Measurements from ENCODE around the gene ARHGEF16.

Gene ARHGEF16

DNA sequence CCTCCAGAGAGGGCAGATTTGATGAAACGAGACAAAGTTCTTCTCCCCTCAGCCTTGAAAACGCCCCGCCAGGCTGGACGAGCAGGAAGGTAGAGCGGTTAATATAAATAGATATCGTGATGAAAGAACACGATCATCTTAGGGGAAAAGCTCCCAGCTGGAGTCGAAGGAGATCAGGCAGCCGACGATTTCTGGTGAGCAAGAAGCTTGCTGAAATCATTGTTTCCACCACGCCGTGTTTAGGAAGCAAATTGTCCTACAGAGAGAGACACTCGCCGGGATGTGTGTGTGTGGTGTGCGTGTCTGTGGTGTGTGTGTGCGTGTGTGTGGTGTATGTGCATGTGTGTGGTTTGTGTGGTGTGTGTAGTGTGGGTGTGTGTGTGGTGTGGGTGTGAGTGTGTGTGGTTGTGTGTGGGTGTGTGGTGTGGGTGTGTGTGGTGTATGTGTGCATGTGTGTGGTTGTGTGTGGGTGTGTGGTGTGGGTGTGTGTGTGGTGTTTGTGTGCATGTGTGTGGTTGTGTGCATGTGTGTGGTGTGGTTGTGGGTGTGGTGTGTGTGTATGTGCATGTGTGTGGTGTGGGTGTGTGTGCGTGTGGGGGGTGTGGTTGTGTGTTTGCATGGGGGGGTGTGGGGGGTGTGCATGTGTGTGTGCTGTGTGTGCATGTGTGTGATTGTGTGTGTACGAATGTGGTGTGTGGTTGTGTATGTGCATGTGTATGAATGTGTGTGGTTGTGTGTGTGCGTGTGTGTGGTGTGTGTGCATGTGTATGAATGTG, 44.9 kb upstream of the ARHGEF16 start:
- ChIA-PET POLR2A (ENCODE audit: low non-redundant PET) (no interaction called here), CTCF (interaction anchor here (1.1 to 1.5 kb wide), 4 partner anchors 15 to 588 kb away, joined by 3 to 8 read pairs (median 6); no protein-coding TSS in a partner anchor)
- no peak for DNase-seq (ENCODE audit: low spot score)
- no peak overlapping the region for H3K27ac ChIP-seq
- TF ChIP-seq, protein P1, sequence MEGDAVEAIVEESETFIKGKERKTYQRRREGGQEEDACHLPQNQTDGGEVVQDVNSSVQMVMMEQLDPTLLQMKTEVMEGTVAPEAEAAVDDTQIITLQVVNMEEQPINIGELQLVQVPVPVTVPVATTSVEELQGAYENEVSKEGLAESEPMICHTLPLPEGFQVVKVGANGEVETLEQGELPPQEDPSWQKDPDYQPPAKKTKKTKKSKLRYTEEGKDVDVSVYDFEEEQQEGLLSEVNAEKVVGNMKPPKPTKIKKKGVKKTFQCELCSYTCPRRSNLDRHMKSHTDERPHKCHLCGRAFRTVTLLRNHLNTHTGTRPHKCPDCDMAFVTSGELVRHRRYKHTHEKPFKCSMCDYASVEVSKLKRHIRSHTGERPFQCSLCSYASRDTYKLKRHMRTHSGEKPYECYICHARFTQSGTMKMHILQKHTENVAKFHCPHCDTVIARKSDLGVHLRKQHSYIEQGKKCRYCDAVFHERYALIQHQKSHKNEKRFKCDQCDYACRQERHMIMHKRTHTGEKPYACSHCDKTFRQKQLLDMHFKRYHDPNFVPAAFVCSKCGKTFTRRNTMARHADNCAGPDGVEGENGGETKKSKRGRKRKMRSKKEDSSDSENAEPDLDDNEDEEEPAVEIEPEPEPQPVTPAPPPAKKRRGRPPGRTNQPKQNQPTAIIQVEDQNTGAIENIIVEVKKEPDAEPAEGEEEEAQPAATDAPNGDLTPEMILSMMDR (conservative IDR thresholded peaks at IDR 0.05; ENCODE audit: low read depth): no peak

DNA sequence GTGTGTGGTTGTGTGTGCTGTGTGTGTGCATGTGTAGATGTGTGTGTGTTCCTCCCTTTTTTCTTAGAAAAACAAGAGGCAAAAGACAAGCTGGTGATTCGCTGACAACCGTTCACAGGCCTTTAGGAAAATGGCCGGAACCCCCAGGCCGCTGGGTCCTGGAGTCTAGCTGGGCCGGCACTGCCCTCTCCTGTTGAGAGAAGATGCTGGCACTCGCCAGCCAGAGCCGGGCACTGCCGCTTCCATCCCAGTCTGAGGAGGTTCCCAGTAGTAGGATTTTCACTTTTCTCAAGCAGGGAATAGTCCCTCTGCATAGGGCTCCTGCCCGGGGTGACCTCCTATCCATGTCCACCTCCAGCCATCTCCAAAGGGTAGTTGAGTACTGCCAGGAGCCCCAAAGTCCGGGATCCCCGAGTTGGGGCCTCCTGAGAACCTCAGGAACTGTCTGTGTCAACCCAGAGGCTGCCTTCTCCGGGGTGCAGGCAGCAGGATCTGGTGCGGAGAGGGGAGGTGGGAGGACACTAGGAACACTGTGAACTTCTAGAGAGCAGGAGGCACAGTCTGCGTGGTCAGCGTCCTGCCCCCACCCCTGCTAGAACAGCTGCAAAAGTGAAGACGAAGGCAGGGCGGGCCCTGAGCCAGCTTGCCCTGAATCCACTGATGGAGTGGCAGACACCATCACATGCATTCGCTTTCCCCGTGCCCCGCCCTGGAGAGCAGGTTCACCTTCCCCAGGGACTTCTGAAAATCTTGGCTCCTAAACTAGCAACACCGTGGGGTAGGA, 44.1 kb upstream of the ARHGEF16 start:
- TF ChIP-seq, protein P1 (conservative IDR thresholded peaks at IDR 0.05; ENCODE audit: low read depth): peak; percentile 30
- CTCF ChIA-PET: interaction anchor here (0.8 to 1.5 kb wide), 5 partner anchors 14 to 588 kb away, joined by 3 to 8 read pairs (median 5); no protein-coding TSS in a partner anchor
- DNase-seq (ENCODE audit: low spot score): peak; percentile 72
- H3K27ac ChIP-seq: no peak overlapping the region
- POLR2A ChIA-PET (ENCODE audit: low non-redundant PET): no interaction called here

DNA sequence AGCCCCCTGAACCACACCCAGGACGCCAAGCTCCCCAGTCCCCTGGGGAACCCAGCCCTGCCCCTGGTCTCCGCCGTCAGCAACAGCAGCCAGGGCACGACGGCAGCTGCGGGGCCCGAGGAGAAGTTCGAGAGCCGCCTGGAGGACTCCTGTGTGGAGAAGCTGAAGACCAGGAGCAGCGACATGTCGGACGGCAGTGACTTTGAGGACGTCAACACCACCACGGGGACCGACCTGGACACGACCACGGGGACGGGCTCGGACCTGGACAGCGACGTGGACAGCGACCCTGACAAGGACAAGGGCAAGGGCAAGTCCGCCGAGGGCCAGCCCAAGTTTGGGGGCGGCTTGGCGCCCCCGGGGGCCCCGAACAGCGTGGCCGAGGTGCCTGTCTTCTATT, 42.7 kb upstream of the ARHGEF16 start:
- ChIA-PET POLR2A (ENCODE audit: low non-redundant PET) (no interaction called here), CTCF (no interaction called here)
- DNase-seq (ENCODE audit: low spot score): no peak
- TF ChIP-seq, protein P1 (conservative IDR thresholded peaks at IDR 0.05; ENCODE audit: low read depth): no peak
- no peak overlapping the region for H3K27ac ChIP-seq

DNA sequence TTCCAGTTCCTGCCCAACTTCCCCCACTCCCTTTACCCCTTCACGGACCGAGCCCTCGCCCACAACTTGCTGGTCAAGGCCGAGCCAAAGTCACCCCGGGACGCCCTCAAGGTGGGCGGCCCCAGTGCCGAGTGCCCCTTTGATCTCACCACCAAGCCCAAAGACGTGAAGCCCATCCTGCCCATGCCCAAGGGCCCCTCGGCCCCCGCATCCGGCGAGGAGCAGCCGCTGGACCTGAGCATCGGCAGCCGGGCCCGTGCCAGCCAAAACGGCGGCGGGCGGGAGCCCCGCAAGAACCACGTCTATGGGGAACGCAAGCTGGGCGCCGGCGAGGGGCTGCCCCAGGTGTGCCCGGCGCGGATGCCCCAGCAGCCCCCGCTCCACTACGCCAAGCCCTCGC, 42.1 kb upstream of the ARHGEF16 start:
- H3K27ac ChIP-seq: no peak overlapping the region
- TF ChIP-seq, protein P1 (conservative IDR thresholded peaks at IDR 0.05; ENCODE audit: low read depth): no peak
- ChIA-PET CTCF (no interaction called here), POLR2A (ENCODE audit: low non-redundant PET) (no interaction called here)
- DNase-seq (ENCODE audit: low spot score): no peak

DNA sequence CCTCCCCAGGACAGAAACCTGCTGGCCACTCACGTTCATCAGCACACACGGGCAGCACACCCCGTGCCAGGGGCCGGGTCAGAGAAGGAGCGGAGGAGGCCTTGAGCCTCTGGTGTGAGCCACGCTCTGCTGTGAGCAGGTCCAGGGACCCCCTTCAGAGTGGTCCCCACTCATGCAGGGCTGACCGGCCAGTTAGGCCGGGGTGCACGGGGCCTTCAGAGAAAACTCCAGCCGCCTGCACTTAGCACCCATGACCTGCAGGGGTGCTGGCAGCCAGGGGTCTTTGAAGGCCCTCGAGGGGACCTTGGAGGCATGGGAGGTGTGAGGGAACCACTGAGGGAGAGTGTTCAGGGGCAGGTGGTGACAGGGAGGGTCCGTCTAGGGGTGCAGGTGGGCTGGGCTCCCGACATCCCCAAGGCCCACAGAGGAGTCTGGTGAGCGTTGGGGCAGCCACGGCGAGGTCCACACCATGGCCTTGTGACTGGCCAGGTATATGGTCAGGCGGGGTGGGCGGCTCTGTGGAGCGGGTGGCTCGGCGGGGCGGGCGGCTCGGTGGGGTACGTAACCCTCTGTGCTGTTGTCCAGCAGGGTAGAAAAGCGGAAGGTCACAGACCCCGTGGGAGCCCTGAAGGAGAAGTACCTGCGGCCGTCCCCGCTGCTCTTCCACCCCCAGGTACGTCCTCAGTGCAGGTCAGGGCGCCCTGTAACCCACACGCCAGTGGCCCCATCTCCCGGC, 40.3 kb upstream of the ARHGEF16 start:
- TF ChIP-seq, protein P1 (conservative IDR thresholded peaks at IDR 0.05; ENCODE audit: low read depth): no peak
- POLR2A ChIA-PET (ENCODE audit: low non-redundant PET): no interaction called here
- CTCF ChIA-PET: no interaction called here
- H3K27ac ChIP-seq: no peak overlapping the region
- DNase-seq (ENCODE audit: low spot score): no peak
